ENCODE results near the gene CHURC1.

Gene CHURC1

GRCh38 chr14:64940336-64940910, 26.2 kb downstream of the CHURC1 start:
- no peak for DNase-seq

GRCh38 chr14:64942531-64943111, 28.4 kb downstream of the CHURC1 start, which contains the start of gene GPX2:
GPX2 (minus strand) TSS chr14:64942745; CDS start chr14:64942726, 19 bp downstream.
- DNase-seq, result no peak

DNA sequence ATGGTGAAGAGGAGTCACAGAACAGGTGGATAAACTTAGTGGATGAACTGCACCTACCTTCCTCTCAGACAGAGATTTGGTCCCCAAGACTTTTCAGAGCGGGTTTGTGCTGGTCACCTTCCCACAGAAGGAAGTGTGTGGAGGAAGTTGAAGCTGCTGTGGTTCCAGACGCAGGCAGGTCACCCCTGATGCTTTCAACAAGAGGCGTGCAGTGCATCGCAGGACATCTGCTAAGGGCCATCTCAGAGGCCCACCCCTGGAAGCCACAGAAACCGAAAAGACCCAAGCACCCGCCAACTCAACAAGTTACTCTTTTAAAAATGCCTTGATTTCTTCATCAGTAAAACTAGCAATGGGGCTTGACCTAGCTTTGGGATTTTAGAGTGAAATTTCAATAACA, 29.3 kb downstream of the CHURC1 start:
- no peak for DNase-seq

DNA sequence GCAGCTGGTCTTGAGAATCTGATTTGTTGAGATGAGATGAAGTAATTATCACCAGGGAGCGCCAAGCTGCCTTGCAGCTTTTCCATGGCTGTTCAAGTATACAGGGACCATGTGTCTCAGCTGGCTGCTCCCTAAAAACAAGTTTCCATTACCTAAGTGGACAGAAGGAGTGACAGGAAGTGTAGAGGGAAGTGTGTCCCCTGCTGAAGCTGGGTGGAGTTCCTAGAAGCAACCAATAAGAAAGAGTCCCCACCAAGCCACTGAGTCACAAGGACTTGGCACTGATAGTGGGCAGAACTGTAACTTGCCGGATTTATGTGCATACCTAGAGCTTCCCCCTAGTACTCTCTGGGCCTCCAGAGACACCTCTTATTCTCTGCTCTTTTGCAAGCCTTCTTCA, 29.8 kb downstream of the CHURC1 start:
- no peak for DNase-seq

DNA sequence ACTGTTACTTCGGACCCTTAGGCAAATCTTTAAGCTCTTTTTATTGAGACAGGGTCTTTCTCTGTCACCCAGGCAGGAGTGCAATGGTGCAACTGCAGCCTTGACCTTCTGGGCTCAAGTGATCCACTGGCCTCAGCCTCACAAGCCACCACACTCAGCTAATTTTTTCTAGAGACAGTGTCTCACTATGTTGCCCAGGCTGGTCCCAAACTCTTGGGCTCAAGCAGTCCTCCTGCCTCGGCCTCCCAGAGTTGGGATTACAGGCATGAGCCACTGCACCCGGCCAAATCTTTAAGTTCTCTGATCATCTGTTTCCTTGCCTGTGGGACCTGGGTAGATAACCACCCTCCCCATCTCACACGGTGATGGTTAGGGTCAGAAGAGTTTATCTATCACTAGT, 30.6 kb downstream of the CHURC1 start:
- DNase-seq, result no peak

- no peak for DNase-seq
Measured at GRCh38 chr14:64945431-64946178, 31.4 kb downstream of the CHURC1 start.

- no peak for DNase-seq
Measured at GRCh38 chr14:64946310-64947045, 32.2 kb downstream of the CHURC1 start.

- no peak for DNase-seq
Measured at GRCh38 chr14:64947710-64948611, 33.7 kb downstream of the CHURC1 start.

DNA sequence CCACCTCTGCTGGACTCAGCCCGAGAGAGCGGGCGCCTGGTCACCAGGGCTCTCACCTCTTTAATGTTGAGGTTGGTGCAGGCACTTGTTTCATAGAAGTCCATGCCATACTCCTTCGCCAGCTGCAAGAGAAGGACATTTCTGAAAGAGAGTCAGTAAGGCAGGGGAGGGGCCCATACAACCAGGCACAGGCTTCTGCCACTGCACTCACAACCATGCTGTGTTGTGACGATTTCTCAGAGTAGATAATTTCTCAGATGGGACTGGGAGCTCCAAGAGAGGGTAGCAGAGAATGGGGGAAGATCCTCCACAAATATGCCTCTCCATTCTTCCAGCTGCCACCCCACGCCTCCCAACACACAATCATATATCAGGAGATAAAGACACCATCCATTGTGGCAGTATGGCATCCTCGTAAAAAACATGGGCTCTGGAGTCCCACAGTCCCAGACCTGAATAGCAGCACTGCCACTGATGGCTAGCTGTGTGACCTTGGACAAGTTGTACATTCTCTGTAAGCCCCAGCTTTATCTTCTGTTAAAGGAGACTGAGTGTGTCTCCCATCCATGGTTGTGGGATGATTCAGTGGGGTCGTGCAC, 34.5 kb downstream of the CHURC1 start:
- DNase-seq, result no peak

GRCh38 chr14:64950889-64951288, 36.6 kb downstream of the CHURC1 start:
- DNase-seq, result no peak

GRCh38 chr14:64951291-64951690, 37.0 kb downstream of the CHURC1 start:
- no peak for DNase-seq

DNA sequence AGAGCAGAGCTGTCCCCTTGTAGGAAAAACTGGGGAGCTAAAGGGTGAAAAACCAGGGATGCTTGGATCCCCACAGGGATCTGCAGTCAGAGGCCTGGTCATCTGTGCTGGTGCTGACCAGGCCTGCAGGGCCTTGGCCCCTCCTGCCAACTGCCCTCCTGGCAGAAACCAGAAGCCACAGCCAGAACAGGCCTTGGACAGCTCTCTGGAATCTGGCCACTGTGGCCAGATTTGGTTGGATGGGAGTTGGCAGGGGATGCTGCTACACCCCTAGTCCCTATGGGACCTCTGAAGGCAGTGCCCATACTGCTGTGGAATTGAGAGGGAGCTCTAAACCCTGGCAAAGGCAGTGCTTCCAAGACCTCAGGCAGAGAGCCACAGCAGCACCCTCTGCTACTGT, 37.5 kb downstream of the CHURC1 start:
- DNase-seq, result no peak

DNA sequence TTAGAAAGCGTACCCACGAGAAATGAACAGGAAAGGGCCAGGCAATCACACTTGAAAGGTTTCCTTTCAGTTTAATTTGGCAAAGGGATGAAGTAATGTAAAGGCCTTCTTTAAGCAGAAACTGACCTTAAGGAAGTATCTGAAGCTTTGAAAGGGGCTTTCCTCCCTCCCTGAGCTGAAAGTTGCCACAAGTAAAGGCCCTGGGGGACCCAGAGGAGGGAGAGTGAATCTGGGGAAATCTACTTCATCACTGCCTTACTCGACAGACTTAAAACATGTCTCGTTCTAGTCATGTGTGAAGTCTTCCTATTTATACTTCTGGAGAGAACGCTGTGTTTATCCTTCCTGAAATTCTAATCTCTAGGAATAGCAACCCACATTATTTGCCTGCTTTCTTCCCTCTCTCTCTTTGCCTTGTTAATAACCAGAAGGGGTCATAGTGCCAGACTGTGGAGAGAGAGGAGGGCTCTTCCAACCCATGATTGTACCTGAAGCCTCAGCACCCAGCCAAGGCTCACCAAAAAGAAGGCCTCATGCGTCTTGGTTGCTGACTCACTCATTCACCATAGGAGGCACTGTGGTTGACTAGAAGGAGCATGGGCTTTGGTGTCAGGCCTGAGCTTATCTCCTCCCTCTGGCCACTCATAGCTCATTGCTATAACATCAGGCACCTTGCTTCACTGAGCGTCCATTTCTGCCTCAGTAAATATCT, 38.5 kb downstream of the CHURC1 start:
- DNase-seq, result no peak

DNA sequence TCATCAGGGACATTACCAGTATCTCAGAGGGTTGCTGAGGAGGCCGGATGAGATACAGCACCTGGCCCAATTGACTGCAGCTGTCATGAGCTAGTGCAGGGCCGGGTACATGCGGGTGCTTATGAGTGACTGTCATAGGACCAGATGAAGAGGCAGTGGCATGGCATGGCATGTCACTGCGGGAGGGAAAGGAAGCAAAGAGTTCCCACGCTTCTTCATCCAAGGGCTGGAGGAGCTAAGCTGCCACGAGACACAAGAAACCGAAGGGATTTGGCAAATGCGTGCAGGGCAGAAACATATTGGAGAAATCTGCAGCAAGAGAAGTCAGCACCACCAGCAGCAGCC, 39.0 kb downstream of the CHURC1 start:
- DNase-seq, result no peak

DNA sequence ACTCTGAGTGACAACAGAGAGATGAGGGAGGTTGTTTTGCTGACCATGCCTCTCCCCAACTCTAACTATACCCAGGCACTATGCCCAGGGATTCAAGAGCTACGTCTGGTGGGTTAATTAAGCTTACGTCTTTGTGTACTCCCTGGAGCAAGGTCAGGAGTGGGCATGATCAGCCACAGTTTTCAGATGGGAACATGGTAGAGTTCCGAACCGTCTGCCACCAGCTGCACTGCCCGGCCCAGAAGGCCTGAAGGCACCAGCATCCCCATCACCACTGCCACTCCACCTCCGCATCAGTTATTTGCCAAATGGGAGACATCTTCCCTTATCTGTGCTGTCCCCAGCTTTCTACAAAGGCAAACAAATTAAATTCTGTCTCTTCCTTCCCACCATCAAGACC, 39.4 kb downstream of the CHURC1 start:
- no peak for DNase-seq

GRCh38 chr14:64954491-64955240, 40.4 kb downstream of the CHURC1 start:
- no peak for DNase-seq

DNA sequence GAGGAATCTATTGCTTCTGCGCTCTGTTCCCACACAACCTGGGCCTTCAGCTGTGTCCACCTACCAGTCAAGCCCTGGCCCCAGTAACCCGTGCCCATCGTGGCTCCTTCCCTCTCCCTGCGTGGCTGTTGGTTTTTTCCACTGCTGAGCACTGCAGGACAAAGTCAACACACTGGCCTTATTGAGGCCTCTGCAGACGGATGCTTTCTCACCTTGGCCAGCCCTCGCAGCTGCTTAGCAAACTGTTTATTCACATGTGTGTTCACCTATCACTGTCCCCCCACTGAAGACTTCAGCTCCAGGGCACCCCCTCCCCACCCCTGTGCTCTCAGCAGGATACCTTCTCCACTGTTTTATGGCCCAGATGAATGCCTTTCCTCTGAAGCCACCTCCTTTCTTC, 41.0 kb downstream of the CHURC1 start:
- DNase-seq, result no peak

DNA sequence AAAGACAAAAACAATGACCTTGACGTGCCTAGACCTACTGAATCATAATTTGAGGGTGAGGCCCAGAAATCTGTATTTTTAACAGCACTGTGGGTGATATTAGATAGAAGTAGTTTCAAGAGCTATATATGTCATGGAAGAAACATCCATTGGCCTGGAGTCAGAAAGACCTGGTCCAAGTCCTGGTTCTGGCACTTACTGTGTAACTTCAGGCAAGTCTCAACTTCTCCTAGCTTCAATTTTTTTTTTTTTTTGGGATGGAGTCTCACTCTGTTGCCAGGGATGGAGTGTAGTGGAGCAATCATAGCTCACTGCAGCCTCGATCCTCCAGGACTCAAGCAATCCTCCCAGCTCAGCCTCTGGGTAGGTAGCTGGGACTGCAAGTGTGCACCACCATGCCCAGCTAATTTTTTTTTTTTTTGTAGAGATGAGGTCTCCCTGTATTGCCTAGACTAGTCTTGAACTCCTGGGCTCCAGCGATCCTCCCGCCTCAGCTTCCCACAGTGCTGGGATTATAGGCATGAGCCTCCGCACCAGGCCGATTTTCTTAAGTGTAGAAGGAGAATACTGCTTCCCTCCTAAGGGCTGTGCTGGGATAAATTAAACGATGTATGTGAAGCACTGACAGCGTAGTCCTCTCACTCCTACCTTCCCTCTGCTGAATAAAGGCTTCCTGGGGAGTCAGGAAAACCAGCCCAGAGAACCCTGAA, 42.6 kb downstream of the CHURC1 start:
- DNase-seq, result no peak

- no peak for DNase-seq
Measured at GRCh38 chr14:64958201-64958600, 43.9 kb downstream of the CHURC1 start.

- DNase-seq, result no peak
Measured at GRCh38 chr14:64958743-64959142, 44.5 kb downstream of the CHURC1 start.
